ENCODE measurements around the gene ARHGEF2. TPM values are rescaled to one million over a fixed set of nuclear protein-coding genes. Genes with fewer than 3 reads are reported as not detected.
"Not testable (repeated sequence)": the region's sequence is repeated elsewhere in the genome, so short reads cannot be mapped to it uniquely, and the experiment has no call there.

Gene ARHGEF2
- total RNA-seq, 1 experiment from 2014 or later: 91.6 TPM

GRCh38 chr1:155993595-155993994 lies 15.2 kb upstream of the ARHGEF2 start:
- DNase-seq (ENCODE audit: low read depth): no peak

- no peak for DNase-seq (ENCODE audit: low read depth)
Measured at GRCh38 chr1:155990005-155990739, 11.8 kb upstream of the ARHGEF2 start.

- peak; percentile 75 for DNase-seq (ENCODE audit: low read depth)
Measured at GRCh38 chr1:155989242-155990004, 11.1 kb upstream of the ARHGEF2 start.

- not testable (repeated sequence) for DNase-seq (ENCODE audit: low read depth)
Measured at GRCh38 chr1:155984903-155985645, 6.7 kb upstream of the ARHGEF2 start.

GRCh38 chr1:155984341-155984740 lies 6.0 kb upstream of the ARHGEF2 start:
- no peak for DNase-seq (ENCODE audit: low read depth)

- peak; percentile 100 for DNase-seq (ENCODE audit: low read depth)
Measured at GRCh38 chr1:155983191-155984024, 5.1 kb upstream of the ARHGEF2 start.

GRCh38 chr1:155982106-155982505 lies 3.8 kb upstream of the ARHGEF2 start:
- no peak for DNase-seq (ENCODE audit: low read depth)

GRCh38 chr1:155981266-155982088 lies 3.1 kb upstream of the ARHGEF2 start:
- DNase-seq (ENCODE audit: low read depth): peak; percentile 80

GRCh38 chr1:155979597-155980343 lies 1.4 kb upstream of the ARHGEF2 start:
- DNase-seq (ENCODE audit: low read depth): no peak

- DNase-seq (ENCODE audit: low read depth): peak; percentile 55
Measured at GRCh38 chr1:155978973-155979429, 654 bp upstream of the ARHGEF2 start.

- DNase-seq (ENCODE audit: low read depth): no peak
Measured at GRCh38 chr1:155977690-155978324, 540 bp downstream of the ARHGEF2 start.

- DNase-seq (ENCODE audit: low read depth): no peak
Measured at GRCh38 chr1:155976913-155977689, 1.2 kb downstream of the ARHGEF2 start.

- peak; percentile 68 for DNase-seq (ENCODE audit: low read depth)
Measured at GRCh38 chr1:155976062-155976912, 2.1 kb downstream of the ARHGEF2 start.

GRCh38 chr1:155975375-155976061 lies 2.8 kb downstream of the ARHGEF2 start:
- DNase-seq (ENCODE audit: low read depth): no peak

GRCh38 chr1:155974208-155975115 lies 3.9 kb downstream of the ARHGEF2 start:
- DNase-seq (ENCODE audit: low read depth): no peak
